HFFc6 (cell line): Measurements from ENCODE around the gene UNC5CL. TPM values are rescaled to one million over a fixed set of nuclear protein-coding genes. Genes with fewer than 3 reads are reported as not detected.

Source experiments
- DNase-seq: peaks from one replicate; pipeline ENCODE4 v3.0.0-alpha.2; 2018
- H3K27ac Mint-ChIP-seq: 2 replicates; pipeline ENCODE4 v1.8.0; 2020; ENCODE audit warnings: mild to moderate bottlenecking, mixed read lengths
- H3K27me3 Mint-ChIP-seq: 2 replicates; pipeline ENCODE4 v1.8.0; 2021; ENCODE audit warnings: mild to moderate bottlenecking, moderate library complexity, mixed read lengths; ENCODE audit not compliant: insufficient read depth
- H3K36me3 Mint-ChIP-seq: 2 replicates; pipeline ENCODE4 v1.8.0; 2021; ENCODE audit warnings: low read depth, mixed read lengths
- H3K4me1 Mint-ChIP-seq: 2 replicates; pipeline ENCODE4 v1.8.0; 2020; ENCODE audit warnings: low read depth, mixed read lengths
- H3K4me3 Mint-ChIP-seq: 2 replicates; pipeline ENCODE4 v1.8.0; 2020; ENCODE audit warnings: mild to moderate bottlenecking, moderate library complexity, mixed read lengths
- H3K9me3 Mint-ChIP-seq: 2 replicates; pipeline ENCODE4 v1.8.0; 2020; ENCODE audit warnings: mild to moderate bottlenecking, mixed read lengths
- total RNA-seq, 6 experiments: library from RNA; stranded (reverse); fragmentation: NEBNext Ultra II Directional; extraction: Animal tissue kit (Norgen Biotek cat#: 25700); gene quantifications; 2 replicates in 1 of 6; 3 replicates in 5 of 6; pipeline ENCODE4 v1.2.3, GENCODE V29; 2021
- TF ChIP-seq, protein P1 (sequence below): fragments of 200-600 bp; sonication (generic); IDR thresholded peaks from 2 replicates; pipeline ENCODE4 v1.5.0; 2021; ENCODE audit warnings: antibody characterized with exemption, mild to moderate bottlenecking

The UNC5CL gene
- total RNA-seq, 6 experiments from 2014 or later: not detected

DNA sequence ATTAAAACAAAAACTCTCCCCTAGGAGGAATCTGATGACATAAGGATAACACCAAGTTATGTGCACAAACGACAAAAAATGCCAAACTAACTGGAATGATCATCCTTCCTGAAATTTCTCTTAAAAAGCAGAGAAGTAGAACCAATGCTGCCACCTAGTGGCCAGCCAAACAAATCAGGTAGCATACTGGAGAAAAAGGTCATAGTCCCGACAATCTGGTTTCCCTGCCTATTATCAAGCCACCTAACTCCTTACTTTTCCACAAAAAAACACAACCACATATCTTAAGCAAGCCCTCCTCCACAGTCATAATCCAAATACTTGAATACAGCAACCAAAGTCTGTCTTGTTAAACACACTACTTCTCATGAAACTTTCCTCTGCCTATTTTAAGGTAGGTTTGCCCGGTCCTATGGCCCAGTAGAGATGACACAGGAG is 27.9 kb upstream of the UNC5CL start:
- Mint-ChIP-seq H3K4me3 (no peak overlapping the region), H3K4me1 (peaks cover 31% of the 10 kb centered on the region), H3K27ac (no peak overlapping the region), H3K9me3 (no peaks in the 10 kb centered on the region), H3K36me3 (no peaks in the 10 kb centered on the region; the same call in 1 of the 2 replicates), H3K27me3 (no peaks in the 10 kb centered on the region)
- TF ChIP-seq, protein P1, sequence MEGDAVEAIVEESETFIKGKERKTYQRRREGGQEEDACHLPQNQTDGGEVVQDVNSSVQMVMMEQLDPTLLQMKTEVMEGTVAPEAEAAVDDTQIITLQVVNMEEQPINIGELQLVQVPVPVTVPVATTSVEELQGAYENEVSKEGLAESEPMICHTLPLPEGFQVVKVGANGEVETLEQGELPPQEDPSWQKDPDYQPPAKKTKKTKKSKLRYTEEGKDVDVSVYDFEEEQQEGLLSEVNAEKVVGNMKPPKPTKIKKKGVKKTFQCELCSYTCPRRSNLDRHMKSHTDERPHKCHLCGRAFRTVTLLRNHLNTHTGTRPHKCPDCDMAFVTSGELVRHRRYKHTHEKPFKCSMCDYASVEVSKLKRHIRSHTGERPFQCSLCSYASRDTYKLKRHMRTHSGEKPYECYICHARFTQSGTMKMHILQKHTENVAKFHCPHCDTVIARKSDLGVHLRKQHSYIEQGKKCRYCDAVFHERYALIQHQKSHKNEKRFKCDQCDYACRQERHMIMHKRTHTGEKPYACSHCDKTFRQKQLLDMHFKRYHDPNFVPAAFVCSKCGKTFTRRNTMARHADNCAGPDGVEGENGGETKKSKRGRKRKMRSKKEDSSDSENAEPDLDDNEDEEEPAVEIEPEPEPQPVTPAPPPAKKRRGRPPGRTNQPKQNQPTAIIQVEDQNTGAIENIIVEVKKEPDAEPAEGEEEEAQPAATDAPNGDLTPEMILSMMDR: peak; percentile 98
- DNase-seq: peak; percentile 73

DNA sequence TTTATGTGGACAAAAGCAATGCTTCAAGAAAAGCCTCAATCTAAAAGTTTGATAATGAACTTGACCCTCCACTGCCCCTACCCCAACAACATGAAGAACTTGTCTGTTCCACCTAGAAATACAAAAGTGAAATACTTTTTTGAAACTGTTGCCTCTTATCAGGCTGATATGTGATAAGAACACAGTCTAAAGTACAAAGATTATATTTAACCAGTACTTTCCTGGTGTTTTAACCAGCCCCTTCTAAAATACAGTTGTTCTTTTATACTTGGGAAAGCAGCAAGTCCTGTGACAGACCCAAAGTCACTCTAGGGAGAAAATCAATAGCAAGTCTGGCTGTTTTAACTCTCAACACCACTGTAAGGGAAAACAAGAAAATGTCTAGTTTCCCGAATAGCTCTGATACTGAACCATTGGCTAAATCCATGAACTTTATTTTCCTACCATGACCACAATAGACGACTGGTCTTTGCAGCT is 26.6 kb upstream of the UNC5CL start:
- H3K27ac Mint-ChIP-seq: no peak overlapping the region
- H3K27me3 Mint-ChIP-seq: no peaks in the 10 kb centered on the region
- DNase-seq: no peak
- H3K36me3 Mint-ChIP-seq: no peaks in the 10 kb centered on the region; the same call in 1 of the 2 replicates
- peaks cover 25% of the 10 kb centered on the region for H3K4me1 Mint-ChIP-seq
- H3K9me3 Mint-ChIP-seq: no peaks in the 10 kb centered on the region
- TF ChIP-seq, protein P1: no peak
- no peak overlapping the region for H3K4me3 Mint-ChIP-seq

DNA sequence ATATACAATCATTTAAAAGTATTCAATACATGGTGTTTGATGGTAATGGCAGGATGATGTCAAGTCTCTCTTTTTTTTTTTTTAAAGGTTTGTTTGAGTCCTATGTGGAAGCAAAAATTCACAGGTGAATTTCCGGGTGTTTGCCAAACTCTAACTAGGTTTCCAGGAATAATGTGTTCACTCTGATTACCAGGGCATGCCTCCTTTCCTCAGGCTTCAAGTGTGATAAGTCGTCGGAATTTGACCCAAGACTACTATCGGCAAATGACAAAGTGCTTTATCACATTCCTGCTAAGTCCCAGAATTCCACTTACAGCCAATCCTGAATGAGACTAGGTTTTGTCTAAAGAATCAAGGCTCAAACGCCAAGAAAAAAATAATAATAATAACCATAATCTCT is 25.8 kb upstream of the UNC5CL start:
- Mint-ChIP-seq H3K27ac (no peak overlapping the region), H3K4me3 (no peak overlapping the region), H3K36me3 (no peaks in the 10 kb centered on the region; the same call in 1 of the 2 replicates), H3K27me3 (no peaks in the 10 kb centered on the region), H3K9me3 (no peaks in the 10 kb centered on the region), H3K4me1 (peaks cover 29% of the 10 kb centered on the region)
- TF ChIP-seq, protein P1: no peak
- no peak for DNase-seq

DNA sequence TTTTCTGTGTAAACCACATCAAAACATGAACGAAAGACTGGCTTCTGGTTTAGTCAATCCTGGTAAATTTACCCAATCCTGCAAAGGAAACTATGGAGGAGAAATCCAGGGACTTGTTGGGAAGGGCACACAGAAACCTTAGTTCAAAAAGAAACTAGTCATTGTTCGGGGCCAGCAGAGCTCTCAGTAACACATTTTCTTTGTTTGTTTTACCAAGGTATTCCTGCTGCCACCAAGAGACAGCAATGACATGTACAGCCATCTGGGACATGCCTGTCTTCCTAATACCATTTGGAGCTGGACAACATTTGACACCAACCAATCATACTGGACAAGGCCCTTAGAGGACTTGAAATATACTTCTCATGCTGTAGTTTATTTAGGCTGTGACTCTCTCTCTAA is 24.9 kb upstream of the UNC5CL start:
- TF ChIP-seq, protein P1: no peak
- Mint-ChIP-seq H3K27me3 (no peaks in the 10 kb centered on the region), H3K9me3 (no peaks in the 10 kb centered on the region), H3K4me3 (no peak overlapping the region), H3K4me1 (peaks cover 38% of the 10 kb centered on the region), H3K27ac (no peak overlapping the region), H3K36me3 (no peaks in the 10 kb centered on the region; the same call in 1 of the 2 replicates)
- no peak for DNase-seq

DNA sequence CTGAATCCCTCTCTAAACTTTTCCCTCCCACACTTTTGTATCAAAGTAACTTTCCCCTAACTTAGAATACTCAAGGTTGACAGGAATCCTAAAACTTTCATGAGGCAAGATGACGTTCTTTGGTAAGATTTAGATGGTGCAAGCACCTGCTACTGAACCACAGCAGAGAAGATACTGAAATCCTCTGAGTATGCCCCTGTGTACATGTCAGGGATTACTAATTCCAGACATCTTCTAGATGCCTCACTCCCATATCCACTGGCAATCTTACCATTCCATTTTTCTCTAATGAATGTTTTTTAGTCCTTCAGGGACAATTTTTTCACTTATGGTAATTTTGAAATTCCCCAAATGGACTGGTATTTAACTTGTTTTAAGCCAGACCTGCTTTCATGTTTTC is 23.0 kb upstream of the UNC5CL start:
- Mint-ChIP-seq H3K27ac (no peak overlapping the region), H3K4me3 (no peak overlapping the region), H3K4me1 (peaks cover 36% of the 10 kb centered on the region), H3K27me3 (no peaks in the 10 kb centered on the region; the same call in 1 of the 2 replicates), H3K36me3 (no peaks in the 10 kb centered on the region; the same call in 1 of the 2 replicates), H3K9me3 (no peaks in the 10 kb centered on the region)
- TF ChIP-seq, protein P1: no peak
- no peak for DNase-seq
